ENCODE results near the gene ZNF124. TPM values are rescaled to one million over a fixed set of nuclear protein-coding genes. Genes with fewer than 3 reads are reported as not detected.

ZNF124 gene
- total and polyA plus RNA-seq, 2 of the 8 experiments (the other 6 are each of a cell fraction or from before 2014, with no cell fraction given), result 4.6 to 39.9 TPM

DNA sequence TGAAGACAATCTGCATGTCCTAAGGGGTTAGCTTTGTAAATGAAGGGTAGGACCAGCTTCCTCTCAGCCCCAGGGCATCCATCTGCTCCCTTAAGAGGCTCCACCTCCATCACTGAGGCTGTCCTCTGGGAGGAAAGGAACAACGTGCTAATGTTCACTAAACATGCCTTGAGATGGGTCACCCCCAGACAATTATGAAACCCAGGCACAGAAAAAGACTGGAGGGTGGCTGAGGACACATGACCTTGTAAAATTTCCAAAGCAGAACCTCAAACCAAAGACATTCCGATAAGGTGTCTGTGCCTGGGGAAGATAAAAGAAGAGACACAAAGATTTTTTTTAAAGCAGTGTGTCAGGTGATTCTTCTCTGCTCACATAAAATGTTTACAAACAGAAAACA, 37.6 kb upstream of the ZNF124 start:
- peak overlapping the region; percentile 69 to 83 for H3K4me2 ChIP-seq (ENCODE audit: insufficient read depth in 1 of 2, low read depth in 2 of 2, low read length in 2 of 2)
- peaks cover 2 to 6% (median 4%) of the 10 kb centered on the region in 4 experiments; a peak in 4 of 7 replicates for H3K4me1 ChIP-seq (replicated peaks in 1 of 4; ENCODE audit: control insufficient read depth in 3 of 4, insufficient read depth in 4 of 4, low read length in 3 of 4)
- H2BK20ac ChIP-seq (ENCODE audit: low read length), result no peak overlapping the region
- no peak overlapping the region for H4K8ac ChIP-seq (ENCODE audit: extremely low read depth, insufficient read depth, low read length)
- H3K14ac ChIP-seq (ENCODE audit: insufficient read length), result no peak overlapping the region
- ChIA-PET POLR2A (ENCODE audit: partially characterized antibody) (interaction anchor here (1.2 kb wide), 1 partner anchor 105 kb away, joined by 3 read pairs; the partner anchor contains the start of gene ZNF669), CTCF (ENCODE audit: partially characterized antibody) (no interaction called here)
- no peak overlapping the region for H2AFZ ChIP-seq (ENCODE audit: low read length)
- peak; percentile 1 for TF ChIP-seq ASH2L (IDR thresholded peaks at IDR 0.05; ENCODE audit: low read length)
- no peak for TF ChIP-seq BACH1 (IDR thresholded peaks at IDR 0.05; ENCODE audit: low read length)
- H2BK12ac ChIP-seq (ENCODE audit: low read depth, low read length), result no peak overlapping the region
- no peak overlapping the region for H3K56ac ChIP-seq (replicated peaks; ENCODE audit: insufficient read length, low read depth, low read length)
- peaks cover 3 to 49% of the 10 kb centered on the region in 2 experiments; a peak in 3 of 4 replicates for H3K79me2 ChIP-seq (ENCODE audit: control insufficient read depth in 1 of 2, insufficient read depth in 2 of 2, low read length in 2 of 2)
- no peak overlapping the region for H4K91ac ChIP-seq (replicated peaks; ENCODE audit: insufficient read length, low read length)
- H3K4ac ChIP-seq (replicated peaks; ENCODE audit: insufficient read length, low read depth, low read length), result no peak overlapping the region
- FAIRE-seq (no peak), DNase-seq (ENCODE audit: low read depth in 1 of 2, low spot score in 2 of 2) (no peak)
- H3K18ac ChIP-seq (ENCODE audit: extremely low read depth, low read length), result no peak overlapping the region
- no peaks in the 10 kb centered on the region for H3K27me3 ChIP-seq (replicated peaks in 1 of 4; ENCODE audit: control insufficient read depth in 3 of 4, extremely low read depth in 1 of 4, insufficient read depth in 3 of 4, low read length in 3 of 4)
- no peak overlapping the region for H3K23ac ChIP-seq (ENCODE audit: insufficient read length)
- H3K4me3 ChIP-seq (ENCODE audit: extremely low read depth in 1 of 4, insufficient read depth in 2 of 4, low read depth in 3 of 4, low read length in 4 of 4), result peak overlapping the region; percentile 12 to 97 (median 77); a peak in 5 of 8 replicates
- H3K79me1 ChIP-seq (ENCODE audit: low read depth, low read length), result peaks cover 7% of the 10 kb centered on the region
- H3K23me2 ChIP-seq (ENCODE audit: low read depth, low read length), result no peaks in the 10 kb centered on the region
- H2BK15ac ChIP-seq (ENCODE audit: low read length), result no peak overlapping the region
- no peak overlapping the region; a peak in 1 of 7 replicates for H3K9ac ChIP-seq (replicated peaks in 1 of 4; ENCODE audit: extremely low read depth in 1 of 4, low read depth in 3 of 4, low read length in 3 of 4)
- no peak overlapping the region for H3K27ac ChIP-seq (ENCODE audit: low read depth, low read length)
- H2AK5ac ChIP-seq (ENCODE audit: low read depth, low read length), result no peak overlapping the region
- H4K5ac ChIP-seq (ENCODE audit: insufficient read length, low read depth, low read length), result no peak overlapping the region
- peaks cover 0 to 4% of the 10 kb centered on the region in 2 experiments for H4K20me1 ChIP-seq (replicated peaks in 1 of 2; ENCODE audit: control insufficient read depth in 1 of 2, insufficient read depth in 2 of 2, low read length in 2 of 2)
- WGBS, 2 experiments (ENCODE audit: extremely low coverage in 1 of 2, insufficient coverage in 1 of 2, insufficient read length in 1 of 2, insufficient replicate concordance in 2 of 2, low coverage in 1 of 2, low lambda C conversion rate in 2 of 2, missing lambda C conversion rate in 1 of 2), result 92% methylated on average over 2 of the region's 2 CpGs; no CpG with 5 or more reads in 1 of the 2 experiments
- no peaks in the 10 kb centered on the region for H3K9me3 ChIP-seq (ENCODE audit: insufficient read depth in 2 of 2, low read depth in 1 of 2, low read length in 1 of 2)
- no peaks in the 10 kb centered on the region for H3K36me3 ChIP-seq (ENCODE audit: control insufficient read depth in 2 of 4, insufficient read depth in 4 of 4, low read length in 3 of 4)
- H2BK5ac ChIP-seq (ENCODE audit: low read depth, low read length), result no peak overlapping the region
- H2BK120ac ChIP-seq (replicated peaks; ENCODE audit: low read depth, low read length), result no peak overlapping the region
